ENCODE measurements around the gene TRAF5. TPM values are rescaled to one million over a fixed set of nuclear protein-coding genes. Genes with fewer than 3 reads are reported as not detected.
A peak's percentile ranks its signal among the peaks of the same experiment; 100 is the strongest.
"Not testable (repeated sequence)": the region's sequence is repeated elsewhere in the genome, so short reads cannot be mapped to it uniquely, and the experiment has no call there.

The TRAF5 gene
- total and polyA plus RNA-seq, 3 donors from 2014 or later, result 20.3 to 25.1 (median 22.2) TPM

- DNase-seq, result no peak
- Histone ChIP-seq H3K9me3 (no peaks in the 10 kb centered on the region), H3K4me1 (no peaks in the 10 kb centered on the region), H3K4me3 (no peak overlapping the region), H3K27me3 (no peaks in the 10 kb centered on the region), H3K36me3 (ENCODE audit: low read depth, missing control alignments) (no peaks in the 10 kb centered on the region), H3K27ac (no peak overlapping the region)
- intact Hi-C loops (cut with DNase I; ENCODE audit: low total_unique reads), result no loop called here
- no peak for TF ChIP-seq POLR2A (IDR thresholded peaks at IDR 0.05)
- TF ChIP-seq CTCF (IDR thresholded peaks at IDR 0.05), result no peak
Measured at GRCh38 chr1:211348547-211348946, 21.9 kb downstream of the TRAF5 start.

- Histone ChIP-seq H3K4me3 (no peak overlapping the region), H3K4me1 (no peaks in the 10 kb centered on the region), H3K36me3 (ENCODE audit: low read depth, missing control alignments) (no peaks in the 10 kb centered on the region), H3K9me3 (no peaks in the 10 kb centered on the region), H3K27me3 (no peaks in the 10 kb centered on the region), H3K27ac (no peak overlapping the region)
- TF ChIP-seq POLR2A (IDR thresholded peaks at IDR 0.05), result no peak
- no peak for TF ChIP-seq CTCF (IDR thresholded peaks at IDR 0.05)
- intact Hi-C loops (cut with DNase I; ENCODE audit: low total_unique reads), result no loop called here
- 88 to 96% methylated on average over 2 of the region's 2 CpGs for WGBS, 2 donors
- no peak for DNase-seq
Measured at GRCh38 chr1:211349741-211350140, 23.1 kb downstream of the TRAF5 start.

GRCh38 chr1:211352055-211352454, 25.4 kb downstream of the TRAF5 start:
- H3K4me1 ChIP-seq; H3K27ac ChIP-seq; H3K9me3 ChIP-seq; H3K36me3 ChIP-seq (ENCODE audit: low read depth, missing control alignments); H3K27me3 ChIP-seq; DNase-seq; H3K4me3 ChIP-seq; intact Hi-C loops (cut with DNase I; ENCODE audit: low total_unique reads): not testable (repeated sequence)
- WGBS, 2 donors, result 92 to 94% methylated on average over 3 of the region's 3 CpGs

- H3K27ac ChIP-seq, result no peak overlapping the region
- no peaks in the 10 kb centered on the region for H3K9me3 ChIP-seq
- TF ChIP-seq POLR2A (IDR thresholded peaks at IDR 0.05) (no peak), CTCF (IDR thresholded peaks at IDR 0.05) (no peak)
- 97 to 98% methylated on average over 2 of the region's 2 CpGs for WGBS, 2 donors
- DNase-seq, result no peak
- H3K36me3 ChIP-seq (ENCODE audit: low read depth, missing control alignments), result no peaks in the 10 kb centered on the region
- intact Hi-C loops (cut with DNase I; ENCODE audit: low total_unique reads), result no loop called here
- no peaks in the 10 kb centered on the region for H3K4me1 ChIP-seq
- H3K4me3 ChIP-seq, result no peak overlapping the region
- H3K27me3 ChIP-seq, result no peaks in the 10 kb centered on the region
Measured at GRCh38 chr1:211352465-211352864, 25.8 kb downstream of the TRAF5 start.

GRCh38 chr1:211352985-211353515, 26.4 kb downstream of the TRAF5 start:
- no peak overlapping the region for H3K27ac ChIP-seq
- H3K9me3 ChIP-seq, result no peaks in the 10 kb centered on the region
- no peaks in the 10 kb centered on the region for H3K27me3 ChIP-seq
- H3K4me3 ChIP-seq, result no peak overlapping the region
- TF ChIP-seq POLR2A (IDR thresholded peaks at IDR 0.05) (no peak), CTCF (IDR thresholded peaks at IDR 0.05) (peak in 2 of 3 experiments; percentile 13 to 57)
- no peaks in the 10 kb centered on the region for H3K4me1 ChIP-seq
- 85 to 90% methylated on average over 8 of the region's 8 CpGs for WGBS, 2 donors
- H3K36me3 ChIP-seq (ENCODE audit: low read depth, missing control alignments), result no peaks in the 10 kb centered on the region
- intact Hi-C loops (cut with DNase I; ENCODE audit: low total_unique reads), result no loop called here
- DNase-seq, result peak; percentile 42
